ENCODE data around the gene PHYKPL.

- TF ChIP-seq POLR2A (IDR thresholded peaks at IDR 0.05) (no peak), CTCF (IDR thresholded peaks at IDR 0.05) (no peak)
Observed at GRCh38 chr5:178277866-178278265, 45.3 kb upstream of the PHYKPL start.

Data from adrenal gland (tissue), 5 donors.